Mucosa of rectum (tissue), 2 donors: ENCODE measurements around the gene USH1G.
A peak's percentile ranks its signal among the peaks of the same experiment; 100 is the strongest.

Source experiments
- H3K27ac ChIP-seq, 2 donors: one replicate each; pipeline ENCODE4 v1.7.0; 2013; ENCODE audit warnings: inconsistent platforms in 2 of 2, low read depth in 2 of 2, low read length in 2 of 2
- H3K27me3 ChIP-seq, 2 donors: one replicate each; pipeline ENCODE4 v1.7.0; 2013; ENCODE audit warnings: low read length in 2 of 2; ENCODE audit not compliant: control insufficient read depth in 2 of 2, insufficient read depth in 2 of 2
- H3K36me3 ChIP-seq, 2 donors: one replicate each; pipeline ENCODE4 v1.7.0; 2013; ENCODE audit warnings: low read length in 2 of 2; ENCODE audit not compliant: control insufficient read depth in 2 of 2, insufficient read depth in 2 of 2
- H3K4me1 ChIP-seq, 2 donors: one replicate each; pipeline ENCODE4 v1.7.0; 2013; ENCODE audit warnings: low read length in 2 of 2, mild to moderate bottlenecking in 1 of 2; ENCODE audit not compliant: control insufficient read depth in 2 of 2, insufficient read depth in 2 of 2
- H3K4me3 ChIP-seq, 2 donors: one replicate each; pipeline ENCODE4 v1.7.0; 2013; ENCODE audit warnings: low read length in 2 of 2
- H3K9ac ChIP-seq, 2 donors: one replicate each; pipeline ENCODE4 v1.7.0; 2013; ENCODE audit warnings: low read length in 2 of 2, low read depth in 1 of 2, mild to moderate bottlenecking in 1 of 2
- H3K9me3 ChIP-seq, 2 donors: one replicate each; pipeline ENCODE4 v1.7.0; 2013; ENCODE audit warnings: low read length in 2 of 2; ENCODE audit not compliant: control insufficient read depth in 2 of 2
- donor health status: healthy.
- donor health status: Normal muscosa, but diverticular disease.

USH1G gene

GRCh38 chr17:74888469-74888868 is 34.6 kb downstream of the USH1G start:
- Histone ChIP-seq H3K9ac (no peak overlapping the region), H3K27ac (no peak overlapping the region), H3K4me3 (no peak overlapping the region), H3K36me3 (no peaks in the 10 kb centered on the region), H3K27me3 (peaks cover 15 to 17% of the 10 kb centered on the region in 2 donors), H3K9me3 (no peaks in the 10 kb centered on the region), H3K4me1 (peaks cover 0 to 4% of the 10 kb centered on the region in 2 donors)

DNA sequence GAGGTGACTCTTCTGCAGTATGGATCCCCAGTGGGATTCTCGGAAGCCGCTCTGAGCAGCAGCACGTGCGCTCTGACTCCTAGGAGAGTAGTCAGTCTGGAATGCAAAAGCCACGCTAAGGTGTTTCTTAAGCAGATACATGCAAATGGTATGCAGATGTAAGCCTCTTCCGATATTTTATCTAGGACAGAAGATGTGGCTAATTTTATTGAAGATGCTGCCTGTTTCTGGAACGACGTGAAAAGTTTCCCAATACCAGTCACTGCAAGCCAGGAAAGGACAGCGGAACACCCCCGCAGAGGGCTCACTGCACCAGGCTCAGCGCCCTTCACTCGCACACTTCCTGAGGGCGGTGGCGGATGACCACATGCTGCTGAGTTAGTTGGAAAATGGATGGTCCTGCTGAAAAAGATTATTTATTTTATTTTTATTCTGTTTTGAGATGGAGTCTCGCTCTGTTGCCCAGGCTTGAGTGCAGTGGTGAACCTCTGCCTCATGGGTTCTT is 39.8 kb downstream of the USH1G start:
- H3K9ac ChIP-seq = no peak overlapping the region
- H3K27me3 ChIP-seq = peaks cover 0 to 2% of the 10 kb centered on the region in 2 donors

DNA sequence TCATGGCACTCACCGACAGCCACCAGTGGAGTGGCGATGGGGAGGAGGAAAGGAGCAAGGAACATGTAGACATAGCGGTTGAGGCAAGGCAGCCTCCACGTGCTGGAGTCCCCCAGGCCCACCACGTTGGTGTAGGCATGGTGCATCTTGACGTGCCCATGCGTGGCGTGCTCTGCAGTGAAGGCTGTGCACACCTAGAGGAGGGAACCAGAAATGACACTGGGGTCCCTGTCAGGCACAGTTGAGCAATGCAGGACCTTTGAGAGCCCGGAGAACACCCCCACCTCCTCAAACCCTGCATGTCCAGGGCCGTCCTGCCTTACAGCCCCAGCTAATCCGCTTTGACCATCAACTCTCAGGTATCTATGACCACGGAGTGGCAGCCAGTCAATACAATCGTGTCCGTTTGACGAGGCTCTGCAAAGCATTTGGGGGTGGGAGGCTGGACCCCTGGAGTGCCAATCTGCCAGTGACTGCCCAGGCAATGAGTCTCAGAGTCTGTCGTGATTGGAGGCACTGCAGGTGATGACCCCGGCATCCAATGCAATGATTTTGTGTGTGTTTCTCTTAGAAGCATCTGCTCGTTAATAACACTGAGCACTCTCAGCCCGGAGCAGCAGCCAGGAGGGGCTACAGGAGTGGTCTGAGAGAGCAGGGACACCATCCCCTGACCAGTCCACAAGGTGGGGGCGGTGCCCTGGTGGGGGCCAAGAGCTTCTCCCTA is 40.4 kb downstream of the USH1G start:
- Histone ChIP-seq H3K27ac (no peak overlapping the region), H3K4me1 (peaks cover 8 to 10% of the 10 kb centered on the region in 2 donors), H3K4me3 (no peak overlapping the region), H3K9me3 (no peaks in the 10 kb centered on the region), H3K27me3 (peaks cover 0 to 1% of the 10 kb centered on the region in 2 donors), H3K36me3 (no peaks in the 10 kb centered on the region), H3K9ac (no peak overlapping the region)

More for the DNA sequence above, 39.8 kb downstream of the USH1G start:
- H3K27ac ChIP-seq = no peak overlapping the region
- H3K4me3 ChIP-seq = no peak overlapping the region
- H3K4me1 ChIP-seq = peaks cover 3 to 5% of the 10 kb centered on the region in 2 donors
- no peaks in the 10 kb centered on the region for H3K9me3 ChIP-seq
- H3K36me3 ChIP-seq = no peaks in the 10 kb centered on the region

- Histone ChIP-seq H3K4me3 (no peak overlapping the region), H3K9me3 (no peaks in the 10 kb centered on the region), H3K4me1 (peaks cover 9 to 11% of the 10 kb centered on the region in 2 donors)
Measured at GRCh38 chr17:74881073-74881472, 42.0 kb downstream of the USH1G start.

GRCh38 chr17:74879308-74879707 is 43.7 kb downstream of the USH1G start:
- Histone ChIP-seq H3K27ac (no peak overlapping the region), H3K9me3 (no peaks in the 10 kb centered on the region), H3K36me3 (no peaks in the 10 kb centered on the region), H3K4me1 (peaks cover 9 to 11% of the 10 kb centered on the region in 2 donors), H3K27me3 (peaks cover 0 to 1% of the 10 kb centered on the region in 2 donors), H3K9ac (no peak overlapping the region), H3K4me3 (no peak overlapping the region)

More at GRCh38 chr17:74881073-74881472, 42.0 kb downstream of the USH1G start:
- H3K36me3 ChIP-seq = no peaks in the 10 kb centered on the region
- no peak overlapping the region for H3K27ac ChIP-seq
- no peak overlapping the region for H3K9ac ChIP-seq
- H3K27me3 ChIP-seq = peaks cover 0 to 1% of the 10 kb centered on the region in 2 donors

- peaks cover 11 to 12% of the 10 kb centered on the region in 2 donors for H3K4me1 ChIP-seq
- H3K36me3 ChIP-seq = no peaks in the 10 kb centered on the region
- H3K9ac ChIP-seq = peak overlapping the region in 1 of 2 donors; percentile 27
- no peak overlapping the region for H3K27ac ChIP-seq
- no peaks in the 10 kb centered on the region for H3K9me3 ChIP-seq
- H3K27me3 ChIP-seq = peaks cover 0 to 1% of the 10 kb centered on the region in 2 donors
- no peak overlapping the region for H3K4me3 ChIP-seq
Measured at GRCh38 chr17:74878658-74879057, 44.4 kb downstream of the USH1G start.

- H3K27me3 ChIP-seq = peaks cover 0 to 1% of the 10 kb centered on the region in 2 donors
- no peak overlapping the region for H3K27ac ChIP-seq
- H3K9me3 ChIP-seq = no peaks in the 10 kb centered on the region
- H3K36me3 ChIP-seq = no peaks in the 10 kb centered on the region
- peak overlapping the region; percentile 24 to 27 for H3K9ac ChIP-seq
- peaks cover 11 to 12% of the 10 kb centered on the region in 2 donors for H3K4me1 ChIP-seq
- peak overlapping the region in 1 of 2 donors; percentile 12 for H3K4me3 ChIP-seq
Measured at GRCh38 chr17:74877592-74878548, 45.2 kb downstream of the USH1G start.

GRCh38 chr17:74875977-74876593 is 47.0 kb downstream of the USH1G start:
- H3K9me3 ChIP-seq = no peaks in the 10 kb centered on the region
- no peak overlapping the region for H3K4me3 ChIP-seq
- H3K27ac ChIP-seq = no peak overlapping the region
- no peaks in the 10 kb centered on the region for H3K36me3 ChIP-seq
- peaks cover 0 to 1% of the 10 kb centered on the region in 2 donors for H3K27me3 ChIP-seq
- no peak overlapping the region for H3K9ac ChIP-seq
- peaks cover 19 to 22% of the 10 kb centered on the region in 2 donors for H3K4me1 ChIP-seq

- no peak overlapping the region for H3K27ac ChIP-seq
- H3K36me3 ChIP-seq = no peaks in the 10 kb centered on the region
- H3K9me3 ChIP-seq = no peaks in the 10 kb centered on the region
- no peak overlapping the region for H3K9ac ChIP-seq
- H3K4me3 ChIP-seq = no peak overlapping the region
- H3K27me3 ChIP-seq = no peaks in the 10 kb centered on the region
- peaks cover 19 to 22% of the 10 kb centered on the region in 2 donors for H3K4me1 ChIP-seq
Measured at GRCh38 chr17:74875155-74875976, 47.7 kb downstream of the USH1G start.
